HT1080 (cell line): ENCODE results near the gene DLG2. TPM values are rescaled to one million over a fixed set of nuclear protein-coding genes. Genes with fewer than 3 reads are reported as not detected.
A peak's percentile ranks its signal among the peaks of the same experiment; 100 is the strongest.

Experiments used
- DNase-seq: peaks from one replicate; pipeline ENCODE4 v3.0.0-alpha.2; 2015; ENCODE audit warnings: low read depth
- total RNA-seq: library from RNA; depleted of rRNA; stranded (reverse); fragments of >200 nt; shearing (Covaris generic); gene quantifications from 2 replicates; pipeline ENCODE4 v1.2.3, GENCODE V29; 2014

The DLG2 gene
- total RNA-seq, 1 experiment from 2014 or later = 0.34 TPM

GRCh38 chr11:84295815-84296214, 1331.3 kb downstream of the DLG2 start:
- DNase-seq = no peak

- DNase-seq = no peak
These were observed 1334.2 kb downstream of the DLG2 start for GRCh38 chr11:84292955-84293354.

DNA sequence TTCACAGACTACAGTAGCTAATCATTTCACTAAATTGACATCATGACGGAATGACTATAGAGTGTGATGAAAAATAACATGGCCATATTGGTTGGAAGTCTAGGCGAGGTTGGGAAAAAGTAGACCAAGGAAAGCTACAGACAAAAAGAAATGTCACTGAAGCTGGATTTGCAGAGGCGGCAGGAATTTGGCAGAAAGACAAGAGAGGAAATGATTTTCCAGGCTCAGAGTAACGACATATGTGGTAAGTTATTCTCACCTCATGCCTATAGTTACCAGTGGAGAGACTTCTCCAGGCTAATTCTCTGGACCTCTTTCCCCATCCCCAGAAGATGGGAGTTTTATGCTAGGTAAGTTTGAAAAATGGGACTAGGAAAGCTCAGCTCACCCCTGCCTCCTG, 1335.1 kb downstream of the DLG2 start:
- peak; percentile 4 for DNase-seq

- DNase-seq = peak; percentile 18
These were observed 1336.5 kb downstream of the DLG2 start for GRCh38 chr11:84290647-84291046.

DNA sequence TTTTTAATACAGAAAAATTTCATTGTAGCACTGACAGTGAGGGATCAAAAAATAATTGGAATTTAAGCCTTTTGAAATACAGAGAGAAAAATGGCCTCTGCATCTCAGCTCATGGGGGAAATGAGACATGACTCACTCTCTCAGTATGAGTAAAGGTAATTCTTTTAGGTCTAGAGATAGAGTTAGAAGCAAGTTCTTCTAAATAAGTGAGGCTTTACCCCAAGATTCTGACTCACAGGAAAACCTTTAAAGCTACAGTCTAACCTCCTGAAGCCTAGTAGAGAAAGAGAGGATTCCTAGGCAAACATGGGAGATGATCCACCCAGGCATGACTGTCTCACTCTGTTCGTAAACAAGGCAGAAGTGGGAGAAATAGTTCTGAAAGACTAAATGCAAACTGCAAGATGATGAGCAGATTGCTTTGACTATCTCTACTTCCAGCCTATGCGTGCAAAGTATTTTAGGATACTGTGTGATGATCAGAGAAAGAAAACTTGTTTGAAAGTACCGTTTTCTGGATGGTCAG, 1337.7 kb downstream of the DLG2 start:
- peak; percentile 83 for DNase-seq

DNA sequence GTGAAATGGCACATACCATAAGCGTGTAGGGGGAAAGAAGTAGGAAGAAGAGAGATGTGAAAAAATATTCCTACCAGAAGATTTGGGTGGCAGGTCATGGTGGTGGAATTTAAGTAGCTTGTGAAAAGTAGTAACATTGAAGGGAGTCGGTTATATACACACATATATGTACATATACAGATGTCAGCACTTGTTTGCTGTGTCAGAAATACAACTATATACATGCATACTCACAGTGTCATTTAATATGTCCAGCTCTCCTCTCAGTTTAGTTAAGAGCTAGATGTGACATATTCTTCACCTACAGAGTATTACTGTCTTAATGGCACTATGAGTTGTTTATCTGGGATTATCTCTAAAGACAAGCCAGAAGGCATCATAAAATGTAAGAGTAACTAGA, 1353.6 kb downstream of the DLG2 start:
- DNase-seq = no peak

DNA sequence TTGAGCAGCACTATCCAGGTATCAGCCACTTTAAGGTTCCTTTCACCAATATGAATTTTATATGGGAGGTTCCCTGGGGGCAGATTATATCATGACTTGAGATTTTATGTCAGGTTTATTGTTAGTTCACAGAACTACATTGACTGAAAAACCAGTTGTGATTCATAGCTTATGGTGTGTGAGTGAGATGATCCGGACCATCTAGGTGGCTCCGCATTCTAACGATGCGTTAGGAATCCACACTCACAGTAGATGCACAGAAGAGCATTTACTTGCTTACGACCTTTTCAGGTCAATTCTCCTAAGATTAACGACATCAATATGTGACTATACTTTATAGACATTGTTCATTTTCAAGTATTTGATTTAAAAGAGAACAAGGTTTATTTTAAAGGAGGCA, 1356.7 kb downstream of the DLG2 start:
- DNase-seq = no peak

GRCh38 chr11:84264066-84264465, 1363.1 kb downstream of the DLG2 start:
- DNase-seq = no peak

- DNase-seq = peak; percentile 3
These were observed 1365.4 kb downstream of the DLG2 start for GRCh38 chr11:84261707-84262106.

- DNase-seq = no peak
These were observed 1366.3 kb downstream of the DLG2 start for GRCh38 chr11:84260862-84261261.

GRCh38 chr11:84256618-84257017, 1370.5 kb downstream of the DLG2 start:
- no peak for DNase-seq

GRCh38 chr11:84255483-84255882, 1371.7 kb downstream of the DLG2 start:
- no peak for DNase-seq

DNA sequence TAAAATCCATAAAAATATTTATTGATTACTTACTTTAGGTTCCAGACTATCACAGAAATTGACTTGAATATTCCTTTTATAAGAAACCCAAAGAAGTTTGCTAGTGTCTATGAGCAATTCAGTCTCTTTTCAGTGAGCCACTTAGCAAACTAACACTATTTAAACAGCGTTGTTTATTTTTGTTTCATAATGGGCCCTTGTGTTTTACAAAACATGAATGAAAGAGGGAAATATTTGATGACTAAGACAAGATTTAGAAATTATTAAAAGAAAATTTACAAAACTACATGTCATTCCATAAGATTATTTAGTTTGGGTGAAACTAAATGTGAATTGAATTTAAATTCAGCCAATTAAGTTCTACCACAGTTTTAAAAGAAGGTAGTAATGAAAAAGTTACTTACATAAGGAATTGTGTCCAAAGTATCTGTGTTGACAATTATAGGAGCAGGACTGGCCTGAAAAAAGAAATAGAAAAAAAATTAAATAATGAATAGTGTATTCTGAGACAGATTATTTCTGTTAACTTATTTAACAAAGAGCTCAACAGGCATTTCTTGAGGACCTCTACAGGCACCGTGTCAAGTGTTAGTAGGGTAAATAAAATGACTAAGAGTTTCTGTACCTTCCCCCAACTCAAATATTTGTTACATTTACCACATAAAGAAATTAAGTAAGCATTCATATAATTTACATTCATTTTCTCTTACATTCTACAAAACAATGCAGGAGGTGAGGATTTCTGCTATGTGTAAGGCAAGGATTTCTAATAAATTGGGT, 1376.1 kb downstream of the DLG2 start:
- no peak for DNase-seq

GRCh38 chr11:84249344-84250135, 1377.6 kb downstream of the DLG2 start:
- no peak for DNase-seq

GRCh38 chr11:84247926-84248325, 1379.2 kb downstream of the DLG2 start:
- DNase-seq = no peak

- no peak for DNase-seq
These were observed 1380.0 kb downstream of the DLG2 start for GRCh38 chr11:84247129-84247528.

- DNase-seq = no peak
These were observed 1383.4 kb downstream of the DLG2 start for GRCh38 chr11:84243629-84244263.

DNA sequence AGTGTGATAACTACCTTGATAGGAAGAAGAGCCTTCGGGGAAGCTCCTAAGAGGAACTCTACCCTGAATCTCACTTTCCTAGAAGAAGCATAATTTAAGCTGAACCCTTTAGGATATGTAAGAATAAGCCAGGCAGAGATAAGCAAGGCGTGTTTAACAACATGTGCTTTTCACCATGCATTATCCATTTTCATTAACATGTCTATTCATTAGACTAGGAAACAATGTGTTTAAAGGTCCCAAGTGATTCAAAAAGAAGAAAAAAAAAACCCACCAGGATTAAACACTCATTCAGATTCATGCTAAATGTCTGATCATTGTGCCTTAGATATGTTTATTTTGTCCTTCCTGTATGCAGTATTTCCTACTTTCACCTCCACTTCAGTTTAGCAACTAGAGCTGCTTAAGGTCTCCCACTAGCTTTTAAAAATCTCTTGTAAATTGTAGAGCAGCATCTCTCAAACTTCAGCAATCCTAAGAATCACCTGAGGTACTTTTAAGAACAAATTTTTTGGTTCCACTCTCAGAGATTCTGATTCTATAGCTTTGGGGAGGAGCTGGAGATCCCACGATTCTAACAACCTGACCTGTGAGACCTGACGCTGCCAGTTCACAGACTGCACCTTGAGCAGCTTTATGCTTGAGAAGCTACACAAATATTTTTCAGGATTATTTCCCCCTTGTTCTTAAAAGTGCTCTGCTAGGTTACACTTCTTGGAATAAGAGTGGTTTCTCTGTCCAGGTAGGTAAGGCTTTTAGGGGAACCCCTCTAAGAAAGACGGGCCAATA, 1385.6 kb downstream of the DLG2 start:
- no peak for DNase-seq

DNA sequence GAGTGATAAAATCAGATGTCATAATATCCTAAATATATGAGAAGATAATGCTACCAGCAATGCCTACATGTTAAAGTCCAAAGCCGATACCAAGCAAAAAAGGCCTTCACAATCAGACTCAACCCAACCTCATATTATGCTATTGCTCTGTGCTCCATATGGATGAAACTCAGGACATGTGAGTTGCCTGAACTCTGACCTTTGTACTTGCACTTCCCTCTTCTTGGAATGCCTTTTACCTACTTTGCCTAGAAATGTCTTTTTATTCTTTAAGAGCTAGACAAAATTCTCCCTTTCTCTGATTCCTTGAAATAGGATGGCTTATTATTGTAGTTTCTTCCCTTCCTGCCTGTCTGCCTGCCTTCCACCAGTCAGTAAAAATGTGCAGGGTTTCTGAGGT, 1386.3 kb downstream of the DLG2 start:
- DNase-seq = no peak

GRCh38 chr11:84236436-84236835, 1390.7 kb downstream of the DLG2 start:
- DNase-seq = no peak
